OCI-LY7 (cell line): ENCODE data around the gene UBL4A. TPM values are rescaled to one million over a fixed set of nuclear protein-coding genes. Genes with fewer than 3 reads are reported as not detected.
A peak's percentile ranks its signal among the peaks of the same experiment; 100 is the strongest.

ENCODE experiments used
- BruUV-seq: library from RNA; stranded (reverse); fragments of 400-500 nt; replicated peaks from 2 replicates; lab custom pipeline; 2021; lab: Mats Ljungman, UMichigan
- CTCF ChIA-PET: fragments of 300-600 bp; sonication (Branson Sonifier 250); formaldehyde crosslinking; loops from one replicate; lab custom pipeline; 2022; ENCODE audit warnings: antibody characterized with exemption; ENCODE audit not compliant: unreplicated experiment; lab: Charles Lee
- POLR2A ChIA-PET: fragments of 300-600 bp; sonication (Branson Sonifier 250); formaldehyde crosslinking; loops from one replicate; lab custom pipeline; 2022; ENCODE audit warnings: antibody characterized with exemption; lab: Charles Lee
- DNase-seq: peaks from one replicate; pipeline ENCODE4 v3.0.0-alpha.2; 2015; ENCODE audit warnings: low spot score
- H2AFZ ChIP-seq: fragments of 200-600 bp; sonication (generic), shearing (Covaris generic); 2 replicates; pipeline ENCODE4 v1.6.1; 2014; ENCODE audit warnings: mild to moderate bottlenecking, antibody characterized with exemption, low read length, moderate library complexity
- H3K27ac ChIP-seq: fragments of 200-600 bp; sonication (generic); 2 replicates; pipeline ENCODE4 v1.5.1; 2014; ENCODE audit warnings: mixed run types, low read depth, mild to moderate bottlenecking, moderate library complexity, low read length, inconsistent platforms; ENCODE audit not compliant: poor library complexity, severe bottlenecking
- H3K36me3 ChIP-seq: fragments of 200-600 bp; sonication (generic); 2 replicates; pipeline ENCODE4 v1.6.1; 2014; ENCODE audit warnings: mild to moderate bottlenecking, antibody characterized with exemption, low read length, moderate library complexity, mixed read lengths; ENCODE audit not compliant: insufficient read depth
- H3K4me1 ChIP-seq: fragments of 200-600 bp; sonication (generic); 2 replicates; pipeline ENCODE4 v1.5.1; 2014; ENCODE audit warnings: mild to moderate bottlenecking, low read length; ENCODE audit not compliant: insufficient read depth, poor library complexity, severe bottlenecking
- H3K4me2 ChIP-seq: fragments of 200-600 bp; sonication (generic); 2 replicates; pipeline ENCODE4 v1.6.1; 2014; ENCODE audit warnings: mild to moderate bottlenecking, low read length
- H3K4me3 ChIP-seq: fragments of 200-600 bp; sonication (generic); 2 replicates; pipeline ENCODE4 v1.5.1; 2014; ENCODE audit warnings: mild to moderate bottlenecking, low read depth, low read length; ENCODE audit not compliant: poor library complexity, severe bottlenecking
- H3K79me2 ChIP-seq: fragments of 200-600 bp; sonication (generic); 2 replicates; pipeline ENCODE4 v1.6.1; 2016; ENCODE audit warnings: low read depth, mild to moderate bottlenecking, low read length, moderate library complexity, mixed read lengths; ENCODE audit not compliant: insufficient read depth
- H3K9me2 ChIP-seq: fragments of 200-600 bp; sonication (generic); 2 replicates; pipeline ENCODE4 v1.6.1; 2016; ENCODE audit warnings: mild to moderate bottlenecking, low read length, mixed read lengths; ENCODE audit not compliant: insufficient read depth
- H3K9me3 ChIP-seq: fragments of 200-600 bp; sonication (generic); 2 replicates; pipeline ENCODE4 v1.6.1; 2014; ENCODE audit warnings: mild to moderate bottlenecking, mixed run types, low read length, mixed read lengths
- H4K20me1 ChIP-seq: fragments of 200-600 bp; sonication (generic); 2 replicates; pipeline ENCODE4 v1.6.1; 2014; ENCODE audit warnings: mild to moderate bottlenecking, antibody characterized with exemption, low read length, moderate library complexity, mixed read lengths; ENCODE audit not compliant: insufficient read depth
- EZH2phosphoT487 ChIP-seq: fragments of 200-600 bp; sonication (generic); IDR thresholded peaks from 2 replicates; pipeline ENCODE4 v1.6.1; 2018; ENCODE audit warnings: low read depth, borderline replicate concordance, mild to moderate bottlenecking, mixed run types, antibody characterized with exemption, low read length, moderate library complexity, mixed read lengths
- intact Hi-C: fragments of 100-400 bp; cut with micrococcal nuclease; formaldehyde crosslinking; loops from one replicate; pipeline ENCODE4 v1.10.0; 2022; ENCODE audit not compliant: unreplicated experiment
- total RNA-seq, 2 experiments: library from RNA; depleted of rRNA in 1 of 2; stranded (reverse); fragments of >200 nt in 1 of 2; shearing (Covaris generic) in 1 of 2; gene quantifications; 2 replicates each; pipeline ENCODE4 v1.2.3, GENCODE V29; 2014 to 2022
- TF ChIP-seq, protein P1 (sequence below): fragments of 200-600 bp; sonication (generic); conservative IDR thresholded peaks from 2 replicates; pipeline ENCODE4 v1.5.1; 2014; ENCODE audit warnings: mild to moderate bottlenecking, antibody characterized with exemption, low read length, moderate library complexity, mixed read lengths

UBL4A gene
- total RNA-seq, 2 experiments from 2014 or later: 49.7 to 89.9 TPM

DNA sequence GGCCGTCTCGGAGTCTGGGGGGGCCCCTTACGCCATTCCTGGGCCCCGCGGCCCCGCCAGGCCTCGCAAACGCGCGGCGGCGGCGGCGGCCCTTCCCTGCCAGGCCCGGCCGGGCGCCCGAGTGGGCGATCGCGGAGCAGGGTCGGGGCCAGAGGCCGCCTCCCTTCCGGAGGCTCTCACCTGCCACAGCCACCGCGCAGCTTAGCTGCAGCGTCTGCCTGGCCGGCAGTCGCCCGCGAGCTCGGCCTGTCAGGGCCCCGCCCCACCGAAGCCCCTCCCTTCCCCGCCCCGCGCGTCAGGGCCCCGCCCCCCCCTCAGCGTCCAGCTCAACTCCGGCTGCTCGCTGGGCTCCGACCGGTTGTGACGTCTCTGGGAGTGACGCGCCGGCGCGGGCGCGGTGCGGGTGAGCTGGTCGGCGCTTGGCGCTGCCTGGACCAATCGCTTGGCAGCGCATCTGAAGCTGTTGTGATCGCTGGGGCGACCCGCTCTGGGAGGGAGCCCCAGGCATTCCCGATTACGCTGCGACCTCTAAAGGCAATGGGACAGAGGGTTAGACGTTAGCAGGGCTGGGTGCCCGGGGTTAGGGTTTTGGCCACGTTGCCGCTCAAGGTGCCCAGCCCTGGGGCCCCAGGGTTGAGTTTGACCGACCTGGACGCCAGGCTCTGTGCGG, 4.1 kb upstream of the UBL4A start, which contains the start of gene SLC10A3:
TSS of gene SLC10A3 (minus strand) at position 216 of the 670 bp plus-strand sequence. CDS start 1,689 bp downstream, outside the sequence.
- Histone ChIP-seq H3K4me1 (peaks cover 20% of the 10 kb centered on the region), H3K27ac (peak within 1 kb of the TSS; percentile 64), H3K4me2 (peak within 1 kb of the TSS; percentile 98), H3K4me3 (peak within 1 kb of the TSS; percentile 79), H2AFZ (peak within 1 kb of the TSS; percentile 83; the same call in 1 of the 2 replicates), H3K36me3 (peaks cover 5% of the 10 kb centered on the region; the same call in 1 of the 2 replicates), H3K9me2 (no peaks in the 10 kb centered on the region), H3K9me3 (no peaks in the 10 kb centered on the region), H3K79me2 (peaks cover 7% of the 10 kb centered on the region; the same call in 1 of the 2 replicates), H4K20me1 (no peaks in the 10 kb centered on the region)
- intact Hi-C loops: loop anchor here (5.0 kb wide), 1 partner anchor 63 kb away; the partner anchor contains the start of gene ATP6AP1
- no TSS peak for BruUV-seq
- DNase-seq: peak; percentile 94
- TF ChIP-seq, protein P1, sequence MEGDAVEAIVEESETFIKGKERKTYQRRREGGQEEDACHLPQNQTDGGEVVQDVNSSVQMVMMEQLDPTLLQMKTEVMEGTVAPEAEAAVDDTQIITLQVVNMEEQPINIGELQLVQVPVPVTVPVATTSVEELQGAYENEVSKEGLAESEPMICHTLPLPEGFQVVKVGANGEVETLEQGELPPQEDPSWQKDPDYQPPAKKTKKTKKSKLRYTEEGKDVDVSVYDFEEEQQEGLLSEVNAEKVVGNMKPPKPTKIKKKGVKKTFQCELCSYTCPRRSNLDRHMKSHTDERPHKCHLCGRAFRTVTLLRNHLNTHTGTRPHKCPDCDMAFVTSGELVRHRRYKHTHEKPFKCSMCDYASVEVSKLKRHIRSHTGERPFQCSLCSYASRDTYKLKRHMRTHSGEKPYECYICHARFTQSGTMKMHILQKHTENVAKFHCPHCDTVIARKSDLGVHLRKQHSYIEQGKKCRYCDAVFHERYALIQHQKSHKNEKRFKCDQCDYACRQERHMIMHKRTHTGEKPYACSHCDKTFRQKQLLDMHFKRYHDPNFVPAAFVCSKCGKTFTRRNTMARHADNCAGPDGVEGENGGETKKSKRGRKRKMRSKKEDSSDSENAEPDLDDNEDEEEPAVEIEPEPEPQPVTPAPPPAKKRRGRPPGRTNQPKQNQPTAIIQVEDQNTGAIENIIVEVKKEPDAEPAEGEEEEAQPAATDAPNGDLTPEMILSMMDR: peak; percentile 48; the same call in 1 of the 2 replicates
- no peak for TF ChIP-seq EZH2phosphoT487
- POLR2A ChIA-PET: interaction anchor here (0.5 to 2.8 kb wide), 10 partner anchors 9 to 169 kb away, joined by 4 to 26 read pairs (median 6); partner anchors contain the start of gene ATP6AP1
- CTCF ChIA-PET: interaction anchor here (0.6 to 1.0 kb wide), 4 partner anchors 9 to 56 kb away, joined by 3 to 4 read pairs (median 3); partner anchors contain the start of gene G6PD

DNA sequence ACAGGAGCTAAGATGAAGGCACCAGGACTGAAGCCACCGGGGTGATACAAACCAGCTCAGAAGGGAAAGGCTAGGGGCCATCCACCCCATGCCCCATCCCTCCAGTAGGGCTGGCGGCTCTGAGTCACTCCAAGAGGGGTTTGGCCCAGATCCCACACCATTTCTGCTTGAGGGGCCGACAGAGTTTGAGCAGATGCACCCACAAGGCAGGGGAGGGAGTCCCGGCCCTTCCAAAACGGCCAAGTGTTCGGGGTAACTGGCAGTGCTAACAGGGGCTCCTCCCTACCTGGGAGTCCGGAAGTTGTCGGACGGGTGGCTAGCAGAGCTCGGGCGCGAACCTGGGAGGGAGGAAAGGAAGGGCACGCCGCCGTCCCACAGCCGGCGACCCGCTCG, 3.6 kb upstream of the UBL4A start:
- DNase-seq: peak; percentile 52
- no TSS peak for BruUV-seq
- Histone ChIP-seq H3K79me2 (peaks cover 12% of the 10 kb centered on the region), H3K4me1 (peaks cover 25% of the 10 kb centered on the region), H3K9me2 (no peaks in the 10 kb centered on the region), H3K27ac (peak overlapping the region; percentile 45), H2AFZ (0 out of 2 replicates have a peak overlapping the region, but pooled peaks have one; percentile 25), H3K9me3 (no peaks in the 10 kb centered on the region), H3K4me3 (peak overlapping the region; percentile 79), H3K36me3 (peaks cover 10% of the 10 kb centered on the region; the same call in 1 of the 2 replicates), H3K4me2 (peak overlapping the region; percentile 98), H4K20me1 (no peaks in the 10 kb centered on the region)
- ChIA-PET CTCF (interaction anchor here (0.6 to 1.0 kb wide), 4 partner anchors 10 to 57 kb away, joined by 3 to 4 read pairs (median 3); partner anchors contain the start of gene G6PD), POLR2A (interaction anchor here (0.5 to 2.8 kb wide), 10 partner anchors 9 to 168 kb away, joined by 4 to 26 read pairs (median 6); partner anchors contain the start of gene ATP6AP1)
- intact Hi-C loops: loop anchor here (5.0 kb wide), 1 partner anchor 63 kb away; the partner anchor contains the start of gene ATP6AP1
- TF ChIP-seq EZH2phosphoT487: no peak
- TF ChIP-seq, protein P1: no peak
